Stimulated activated naive B cell treated with anti-CD40 and anti-IgM and Interleukin-4, amounts not matched to agents 10 μg/mL and 1 μg/mL and 100 μg/mL, for 72 hours (primary cell): Measurements from ENCODE around the gene LSM7.

Experiments used
- ATAC-seq, 2 donors: fragments of 150-1000 bp; cut with Tn5 transposase; replicated peaks; 2 replicates each; pipeline ENCODE4 v1.10.0; 2021; ENCODE audit warnings: moderate library complexity in 1 of 2
- DNase-seq: peaks from one replicate; pipeline ENCODE4 v3.0.0; 2021
- H3K27ac Mint-ChIP-seq: one replicate; pipeline ENCODE4 v1.8.0; 2022; ENCODE audit warnings: mild to moderate bottlenecking, mixed read lengths
- H3K27me3 Mint-ChIP-seq, 2 donors: one replicate each; pipeline ENCODE4 v1.8.0; 2022; ENCODE audit warnings: mixed read lengths in 2 of 2
- H3K36me3 Mint-ChIP-seq, 2 donors: one replicate each; pipeline ENCODE4 v1.8.0; 2022; ENCODE audit warnings: mixed read lengths in 2 of 2, mild to moderate bottlenecking in 1 of 2
- H3K4me1 Mint-ChIP-seq, 2 donors: one replicate each; pipeline ENCODE4 v1.8.0; 2022; ENCODE audit warnings: mixed read lengths in 2 of 2, mild to moderate bottlenecking in 1 of 2
- H3K4me3 Mint-ChIP-seq, 2 donors: one replicate each; pipeline ENCODE4 v1.8.0; 2022; ENCODE audit warnings: mild to moderate bottlenecking in 2 of 2, mixed read lengths in 2 of 2, moderate library complexity in 1 of 2
- H3K9me3 Mint-ChIP-seq, 2 donors: one replicate each; pipeline ENCODE4 v1.8.0; 2022; ENCODE audit warnings: mixed read lengths in 2 of 2, mild to moderate bottlenecking in 1 of 2

The LSM7 gene

GRCh38 chr19:2336528-2337328 is 8.3 kb upstream of the LSM7 start:
- Mint-ChIP-seq H3K4me3 (no peak overlapping the region), H3K9me3 (peaks cover 0 to 5% of the 10 kb centered on the region in 2 donors), H3K27me3 (no peaks in the 10 kb centered on the region), H3K4me1 (peaks cover 43 to 52% of the 10 kb centered on the region in 2 donors), H3K36me3 (peaks cover 28 to 33% of the 10 kb centered on the region in 2 donors), H3K27ac (no peak overlapping the region)
- DNase-seq (no peak), ATAC-seq (no peak)

GRCh38 chr19:2335848-2336247 is 7.5 kb upstream of the LSM7 start:
- Mint-ChIP-seq H3K4me1 (peaks cover 51 to 61% of the 10 kb centered on the region in 2 donors), H3K27ac (no peak overlapping the region), H3K4me3 (no peak overlapping the region), H3K9me3 (peaks cover 0 to 5% of the 10 kb centered on the region in 2 donors), H3K27me3 (no peaks in the 10 kb centered on the region), H3K36me3 (peaks cover 25 to 33% of the 10 kb centered on the region in 2 donors)
- ATAC-seq: no peak
- no peak for DNase-seq

- Mint-ChIP-seq H3K36me3 (peaks cover 25 to 33% of the 10 kb centered on the region in 2 donors), H3K9me3 (peaks cover 0 to 5% of the 10 kb centered on the region in 2 donors), H3K4me1 (peaks cover 55 to 68% of the 10 kb centered on the region in 2 donors), H3K4me3 (no peak overlapping the region), H3K27ac (no peak overlapping the region), H3K27me3 (no peaks in the 10 kb centered on the region)
- DNase-seq (no peak), ATAC-seq (no peak)
Observed at GRCh38 chr19:2334986-2335846, 6.8 kb upstream of the LSM7 start.

- Mint-ChIP-seq H3K4me3 (no peak overlapping the region), H3K27me3 (no peaks in the 10 kb centered on the region), H3K4me1 (peaks cover 61 to 75% of the 10 kb centered on the region in 2 donors), H3K9me3 (peaks cover 0 to 5% of the 10 kb centered on the region in 2 donors), H3K36me3 (peaks cover 29 to 38% of the 10 kb centered on the region in 2 donors), H3K27ac (no peak overlapping the region)
- DNase-seq (no peak), ATAC-seq (no peak)
Observed at GRCh38 chr19:2334426-2334825, 6.0 kb upstream of the LSM7 start.

GRCh38 chr19:2333807-2334211 is 5.4 kb upstream of the LSM7 start:
- Mint-ChIP-seq H3K4me1 (peaks cover 64 to 82% of the 10 kb centered on the region in 2 donors), H3K27me3 (no peaks in the 10 kb centered on the region), H3K4me3 (peak overlapping the region; percentile 61 to 75), H3K27ac (peak overlapping the region; percentile 62), H3K36me3 (peaks cover 30 to 43% of the 10 kb centered on the region in 2 donors), H3K9me3 (peaks cover 0 to 5% of the 10 kb centered on the region in 2 donors)
- DNase-seq (no peak), ATAC-seq (no peak)

- Mint-ChIP-seq H3K36me3 (peaks cover 32 to 43% of the 10 kb centered on the region in 2 donors), H3K4me1 (peaks cover 66 to 82% of the 10 kb centered on the region in 2 donors), H3K27me3 (no peaks in the 10 kb centered on the region), H3K27ac (peak overlapping the region; percentile 62), H3K4me3 (peak overlapping the region; percentile 61 to 75), H3K9me3 (peaks cover 0 to 5% of the 10 kb centered on the region in 2 donors)
- ATAC-seq (no peak), DNase-seq (no peak)
Observed at GRCh38 chr19:2333027-2333806, 4.8 kb upstream of the LSM7 start.

GRCh38 chr19:2332341-2333026 is 4.1 kb upstream of the LSM7 start:
- Mint-ChIP-seq H3K4me3 (peak overlapping the region; percentile 74 to 79), H3K4me1 (peaks cover 68 to 82% of the 10 kb centered on the region in 2 donors), H3K36me3 (peaks cover 30 to 38% of the 10 kb centered on the region in 2 donors), H3K27me3 (no peaks in the 10 kb centered on the region), H3K27ac (peak overlapping the region; percentile 95), H3K9me3 (peaks cover 0 to 5% of the 10 kb centered on the region in 2 donors)
- peak; percentile 84 for ATAC-seq
- DNase-seq: peak; percentile 85

GRCh38 chr19:2331601-2332246 is 3.3 kb upstream of the LSM7 start:
- H3K4me1 Mint-ChIP-seq: peaks cover 74 to 82% of the 10 kb centered on the region in 2 donors

GRCh38 chr19:2330632-2331284 is 2.4 kb upstream of the LSM7 start:
- ATAC-seq (no peak), DNase-seq (no peak)
- Mint-ChIP-seq H3K27me3 (no peaks in the 10 kb centered on the region), H3K9me3 (peaks cover 0 to 4% of the 10 kb centered on the region in 2 donors), H3K36me3 (peaks cover 23 to 34% of the 10 kb centered on the region in 2 donors), H3K4me1 (peaks cover 70 to 84% of the 10 kb centered on the region in 2 donors), H3K27ac (peak overlapping the region; percentile 25), H3K4me3 (peak overlapping the region; percentile 57 to 60)

More at GRCh38 chr19:2331601-2332246, 3.3 kb upstream of the LSM7 start:
- peak; percentile 6 to 9 for ATAC-seq
- DNase-seq: no peak
- Mint-ChIP-seq H3K9me3 (peaks cover 0 to 5% of the 10 kb centered on the region in 2 donors), H3K27ac (peak overlapping the region; percentile 95), H3K27me3 (no peaks in the 10 kb centered on the region), H3K36me3 (peaks cover 27 to 36% of the 10 kb centered on the region in 2 donors), H3K4me3 (peak overlapping the region; percentile 74 to 79)

- no peak for ATAC-seq
- DNase-seq: no peak
- Mint-ChIP-seq H3K36me3 (peaks cover 24 to 34% of the 10 kb centered on the region in 2 donors), H3K9me3 (peaks cover 0 to under 1% of the 10 kb centered on the region in 2 donors), H3K4me3 (peak overlapping the region; percentile 40 to 49), H3K27ac (peak overlapping the region; percentile 72), H3K27me3 (no peaks in the 10 kb centered on the region), H3K4me1 (peaks cover 71 to 84% of the 10 kb centered on the region in 2 donors)
Observed at GRCh38 chr19:2330255-2330631, 1.9 kb upstream of the LSM7 start.

GRCh38 chr19:2329501-2329916 is 1.1 kb upstream of the LSM7 start:
- ATAC-seq: no peak
- peaks cover 22 to 32% of the 10 kb centered on the region in 2 donors for H3K36me3 Mint-ChIP-seq
- H3K4me1 Mint-ChIP-seq: peaks cover 74 to 88% of the 10 kb centered on the region in 2 donors
- DNase-seq: no peak
- H3K27ac Mint-ChIP-seq: peak overlapping the region; percentile 96
- H3K4me3 Mint-ChIP-seq: peak overlapping the region; percentile 89 to 98
- no peaks in the 10 kb centered on the region for H3K27me3 Mint-ChIP-seq
- H3K9me3 Mint-ChIP-seq: no peaks in the 10 kb centered on the region

GRCh38 chr19:2329149-2329478 is 728 bp upstream of the LSM7 start:
- H3K36me3 Mint-ChIP-seq: peaks cover 25 to 36% of the 10 kb centered on the region in 2 donors
- peak overlapping the region; percentile 96 for H3K27ac Mint-ChIP-seq
- no peaks in the 10 kb centered on the region for H3K27me3 Mint-ChIP-seq
- H3K9me3 Mint-ChIP-seq: no peaks in the 10 kb centered on the region
- H3K4me1 Mint-ChIP-seq: peaks cover 73 to 88% of the 10 kb centered on the region in 2 donors
- no peak for ATAC-seq
- DNase-seq: no peak
- H3K4me3 Mint-ChIP-seq: peak overlapping the region; percentile 89 to 98
